ENCODE measurements around the gene MCC. TPM values are rescaled to one million over a fixed set of nuclear protein-coding genes. Genes with fewer than 3 reads are reported as not detected.

MCC gene
- total and polyA plus RNA-seq, 7 donors: 1.4 to 13.8 (median 4.4) TPM

DNA sequence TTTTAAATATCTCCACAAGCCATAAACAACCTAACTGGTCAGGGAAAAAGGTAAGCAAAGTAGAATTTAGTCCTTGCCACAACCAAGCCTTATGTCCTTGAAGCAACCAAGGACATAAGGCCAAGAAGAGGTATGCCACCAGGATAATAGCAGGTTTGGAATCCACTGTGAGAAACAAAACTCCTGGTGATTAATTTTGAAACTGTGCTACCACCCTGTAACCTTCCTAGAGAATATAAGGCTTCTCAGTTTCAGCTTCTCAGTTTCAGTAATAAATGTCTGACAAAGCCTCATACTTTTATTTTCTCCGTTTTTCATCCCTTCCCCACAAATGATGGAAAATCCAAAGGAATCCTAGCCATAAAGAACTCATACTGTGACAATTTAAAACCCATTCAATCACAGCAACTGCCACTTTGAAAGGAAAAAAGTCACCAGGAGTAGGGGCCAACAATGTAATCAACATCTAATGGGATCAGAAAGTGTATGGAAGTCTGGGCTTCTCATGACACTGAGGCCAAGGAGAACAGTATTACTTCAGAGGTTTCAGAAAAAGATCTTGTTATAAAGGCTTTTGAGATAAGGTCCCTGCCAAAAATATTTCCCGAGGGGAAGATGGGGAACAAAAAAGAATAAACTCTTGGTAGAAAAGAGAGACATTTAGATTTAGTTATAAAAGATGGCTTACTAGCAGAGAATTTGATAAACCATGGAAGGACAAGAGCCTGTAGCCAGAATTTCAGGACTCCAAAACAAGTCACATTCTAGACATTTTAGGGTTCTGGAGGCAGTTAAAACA lies 242.6 kb downstream of the MCC start:
- no peak for DNase-seq
- TF ChIP-seq, protein P1, sequence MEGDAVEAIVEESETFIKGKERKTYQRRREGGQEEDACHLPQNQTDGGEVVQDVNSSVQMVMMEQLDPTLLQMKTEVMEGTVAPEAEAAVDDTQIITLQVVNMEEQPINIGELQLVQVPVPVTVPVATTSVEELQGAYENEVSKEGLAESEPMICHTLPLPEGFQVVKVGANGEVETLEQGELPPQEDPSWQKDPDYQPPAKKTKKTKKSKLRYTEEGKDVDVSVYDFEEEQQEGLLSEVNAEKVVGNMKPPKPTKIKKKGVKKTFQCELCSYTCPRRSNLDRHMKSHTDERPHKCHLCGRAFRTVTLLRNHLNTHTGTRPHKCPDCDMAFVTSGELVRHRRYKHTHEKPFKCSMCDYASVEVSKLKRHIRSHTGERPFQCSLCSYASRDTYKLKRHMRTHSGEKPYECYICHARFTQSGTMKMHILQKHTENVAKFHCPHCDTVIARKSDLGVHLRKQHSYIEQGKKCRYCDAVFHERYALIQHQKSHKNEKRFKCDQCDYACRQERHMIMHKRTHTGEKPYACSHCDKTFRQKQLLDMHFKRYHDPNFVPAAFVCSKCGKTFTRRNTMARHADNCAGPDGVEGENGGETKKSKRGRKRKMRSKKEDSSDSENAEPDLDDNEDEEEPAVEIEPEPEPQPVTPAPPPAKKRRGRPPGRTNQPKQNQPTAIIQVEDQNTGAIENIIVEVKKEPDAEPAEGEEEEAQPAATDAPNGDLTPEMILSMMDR (IDR thresholded peaks at IDR 0.05): no peak
- H3K27ac ChIP-seq: peak overlapping the region; percentile 59
- H3K27me3 ChIP-seq (ENCODE audit: insufficient read depth in 3 of 3, low read length in 2 of 3): no peaks in the 10 kb centered on the region
- intact Hi-C loops (cut with DNase I): no loop called here
- H3K4me3 ChIP-seq: no peak overlapping the region
- H3K9me3 ChIP-seq: no peaks in the 10 kb centered on the region
- ATAC-seq: no peak
- no peaks in the 10 kb centered on the region for H3K36me3 ChIP-seq (ENCODE audit: insufficient read depth in 1 of 2, low read depth in 1 of 2)
- 28 to 50% (median 33%) methylated on average over 2 of the region's 2 CpGs for WGBS, 3 donors
- peaks cover 7% of the 10 kb centered on the region for H3K4me1 ChIP-seq

DNA sequence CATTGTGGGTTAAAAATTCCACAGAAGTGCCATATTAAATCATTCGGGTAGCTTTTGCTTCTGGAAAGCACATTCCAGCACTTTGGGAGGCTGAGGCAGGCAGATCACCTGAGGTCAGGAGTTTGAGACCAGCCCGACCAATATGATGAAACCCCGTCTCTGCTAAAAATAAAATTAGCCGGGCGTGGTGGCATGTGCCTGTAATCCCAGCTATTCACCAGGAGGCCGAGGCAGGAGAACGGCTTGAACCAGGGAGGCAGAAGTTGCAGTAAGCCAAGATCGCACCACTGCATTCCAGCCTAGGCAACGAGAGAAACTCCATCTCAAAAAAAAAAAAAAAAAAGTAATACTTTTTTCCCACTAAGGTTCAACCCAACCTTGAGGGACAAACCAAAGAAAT lies 243.3 kb downstream of the MCC start:
- WGBS, 3 donors: 49 to 53% (median 52%) methylated on average over 9 of the region's 9 CpGs
- ATAC-seq: peak in 2 of 4 donors; percentile 24 to 49
- H3K36me3 ChIP-seq (ENCODE audit: insufficient read depth in 1 of 2, low read depth in 1 of 2): no peaks in the 10 kb centered on the region
- no peak overlapping the region for H3K4me3 ChIP-seq
- no peaks in the 10 kb centered on the region for H3K9me3 ChIP-seq
- no peak for DNase-seq
- intact Hi-C loops (cut with DNase I): no loop called here
- H3K4me1 ChIP-seq: peaks cover under 1% of the 10 kb centered on the region
- H3K27ac ChIP-seq: no peak overlapping the region
- H3K27me3 ChIP-seq (ENCODE audit: insufficient read depth in 3 of 3, low read length in 2 of 3): no peaks in the 10 kb centered on the region
- TF ChIP-seq, protein P1 (IDR thresholded peaks at IDR 0.05): no peak

DNA sequence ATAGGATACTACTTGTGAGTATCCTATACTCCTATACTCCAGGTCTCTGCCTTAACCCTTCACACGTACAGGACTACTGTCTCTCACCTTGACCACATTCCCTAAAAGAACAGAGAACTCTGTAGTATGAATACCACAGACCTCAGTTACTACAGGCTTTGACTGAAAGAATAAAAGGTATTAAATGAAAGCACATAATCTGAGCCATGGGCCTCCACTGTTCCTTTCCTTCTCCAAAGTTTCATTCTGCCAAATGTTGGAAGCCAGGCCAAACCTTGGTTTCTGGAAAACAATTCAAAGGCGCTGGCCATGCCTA lies 244.9 kb downstream of the MCC start:
- Histone ChIP-seq H3K36me3 (ENCODE audit: insufficient read depth in 1 of 2, low read depth in 1 of 2) (no peaks in the 10 kb centered on the region), H3K9me3 (no peaks in the 10 kb centered on the region), H3K27ac (no peak overlapping the region), H3K4me1 (peaks cover 4% of the 10 kb centered on the region), H3K27me3 (ENCODE audit: insufficient read depth in 3 of 3, low read length in 2 of 3) (no peaks in the 10 kb centered on the region), H3K4me3 (no peak overlapping the region)
- intact Hi-C loops (cut with DNase I): no loop called here
- DNase-seq (no peak), ATAC-seq (no peak)
- TF ChIP-seq, protein P1 (IDR thresholded peaks at IDR 0.05): no peak
- WGBS, 3 donors: 61 to 92% (median 67%) methylated on average over 2 of the region's 2 CpGs

DNA sequence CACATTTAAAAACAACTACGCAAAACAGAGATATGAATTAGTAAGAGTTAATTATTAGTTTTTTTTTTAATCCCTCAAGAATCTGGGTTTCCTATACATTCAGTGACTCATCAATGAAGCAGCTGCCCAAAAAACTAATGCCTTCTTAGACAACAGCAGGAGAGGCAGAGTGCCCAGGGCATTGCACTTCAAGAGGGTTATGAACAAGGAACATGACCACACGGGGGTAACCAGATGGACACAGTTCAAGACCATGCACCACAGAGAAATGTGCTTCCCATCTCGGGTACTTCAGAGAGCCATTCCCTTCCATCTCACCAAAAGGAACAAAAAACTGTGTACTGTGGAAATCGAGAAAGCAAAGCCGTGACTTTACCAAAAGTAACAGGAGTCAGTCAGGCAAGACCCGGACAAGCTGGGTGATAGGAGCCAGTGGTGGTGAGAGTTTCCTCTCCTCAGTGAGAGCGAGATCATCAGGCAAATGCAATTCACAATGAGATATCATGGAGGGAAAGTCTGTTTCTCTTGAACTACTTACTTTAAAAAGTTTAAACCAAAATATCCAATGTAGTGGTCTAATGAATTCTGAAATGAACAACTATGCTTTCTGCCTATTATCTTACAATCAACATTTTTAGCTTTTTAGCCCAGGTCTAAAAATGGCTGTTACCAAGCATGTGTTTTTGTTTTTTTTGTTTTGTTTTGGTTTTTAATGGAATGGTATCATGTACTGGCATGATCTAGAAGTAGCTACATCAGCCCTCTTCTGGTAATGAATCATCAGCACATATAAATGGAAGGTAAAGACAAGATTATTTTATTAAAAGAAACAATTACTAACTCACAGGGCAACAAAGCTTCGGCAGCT lies 245.5 kb downstream of the MCC start:
- TF ChIP-seq, protein P1 (IDR thresholded peaks at IDR 0.05): no peak
- 76 to 91% (median 84%) methylated on average over 8 of the region's 8 CpGs for WGBS, 3 donors

More for the DNA sequence above, 245.5 kb downstream of the MCC start:
- Histone ChIP-seq H3K4me3 (no peak overlapping the region), H3K9me3 (no peaks in the 10 kb centered on the region), H3K27ac (no peak overlapping the region), H3K36me3 (ENCODE audit: insufficient read depth in 1 of 2, low read depth in 1 of 2) (no peaks in the 10 kb centered on the region), H3K27me3 (ENCODE audit: insufficient read depth in 3 of 3, low read length in 2 of 3) (no peaks in the 10 kb centered on the region), H3K4me1 (peaks cover 7% of the 10 kb centered on the region)
- intact Hi-C loops (cut with DNase I): no loop called here
- ATAC-seq: no peak
- no peak for DNase-seq

Data from psoas muscle (tissue), 8 donors.